Sigmoid colon (tissue), 4 donors: ENCODE measurements around the gene CNTROB.

Source experiments
- EP300 ChIP-seq, 4 donors: sonication (generic); formaldehyde crosslinking; IDR thresholded peaks; one replicate each; pipeline ENCODE4 v1.6.1; 2017; ENCODE audit warnings: antibody characterized with exemption in 4 of 4
- POLR2AphosphoS5 ChIP-seq, 4 donors: sonication (generic); formaldehyde crosslinking; IDR thresholded peaks; one replicate each; pipeline ENCODE4 v1.6.1; 2017; ENCODE audit warnings: antibody characterized with exemption in 4 of 4

DNA sequence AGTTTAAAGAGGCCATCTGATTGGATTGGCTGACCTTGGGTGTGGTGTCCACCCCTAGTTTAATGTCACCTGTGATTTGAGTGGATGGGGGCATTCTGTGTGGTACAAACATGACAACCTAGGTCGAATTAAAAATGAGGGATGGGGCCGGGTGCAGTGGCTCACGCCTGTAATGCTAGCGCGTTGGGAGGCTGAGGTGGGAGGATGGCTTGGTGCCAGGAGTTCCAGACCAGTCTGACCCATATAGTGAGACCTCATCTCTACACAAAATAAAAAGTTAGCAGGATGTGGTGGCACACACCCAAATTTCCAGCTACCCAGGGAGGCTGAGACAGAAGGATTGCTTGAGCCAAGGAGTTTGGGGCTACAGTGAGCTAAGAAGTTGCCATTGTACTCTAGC, 14.4 kb downstream of the CNTROB start:
- TF ChIP-seq POLR2AphosphoS5 (IDR thresholded peaks at IDR 0.05) (no peak), EP300 (IDR thresholded peaks at IDR 0.05) (no peak)
